H1 (cell line): Measurements from ENCODE around the gene DLX5.

Experiments used
- BRCA1 ChIP-seq: IDR thresholded peaks from 2 replicates; pipeline ENCODE4 v1.6.1; 2012; ENCODE audit warnings: low read depth, low read length, improper control_type of control experiment
- CBX5 ChIP-seq: fragments of 300-800, 300-1000 bp; sonication (generic); IDR thresholded peaks from 2 replicates; pipeline ENCODE4 v1.7.1; 2016; ENCODE audit warnings: antibody characterized with exemption, low read length, low read depth
- CBX8 ChIP-seq: fragments of 300-800, 300-1000 bp; sonication (generic); IDR thresholded peaks from 2 replicates; pipeline ENCODE4 v1.7.1; 2016; ENCODE audit warnings: low read depth, low read length, borderline replicate concordance
- CTCF ChIP-seq, 3 experiments: IDR thresholded peaks; 1 replicate in 2 of 3; 2 replicates in 1 of 3; pipeline versions ENCODE4 v1.5.1 to v1.6.1; 2011; ENCODE audit warnings: low read length in 3 of 3, mild to moderate bottlenecking in 3 of 3, inconsistent platforms in 2 of 3, low read depth in 1 of 3, moderate library complexity in 1 of 3; ENCODE audit not compliant: insufficient read depth in 1 of 3; ENCODE audit errors: control extremely low read depth in 1 of 3
- EZH2 ChIP-seq: fragments of 200-600 bp; sonication (generic); IDR thresholded peaks from 2 replicates; pipeline ENCODE4 v1.7.1; 2012; ENCODE audit warnings: low read depth, mild to moderate bottlenecking, moderate library complexity, low read length, inconsistent platforms; ENCODE audit not compliant: severe bottlenecking
- KDM1A ChIP-seq: fragments of 200-600, 300-600 bp; sonication (generic); IDR thresholded peaks from 2 replicates; pipeline ENCODE4 v1.7.1; 2016; ENCODE audit warnings: mild to moderate bottlenecking, low read length, borderline replicate concordance
- MAX ChIP-seq: IDR thresholded peaks from 2 replicates; pipeline ENCODE4 v1.6.1; 2012; ENCODE audit warnings: inconsistent platforms
- POLR2A ChIP-seq, 2 experiments: IDR thresholded peaks; 1 replicate in 1 of 2; 2 replicates in 1 of 2; pipeline ENCODE4 v1.6.1; 2011; ENCODE audit warnings: low read depth in 2 of 2, low read length in 2 of 2, mild to moderate bottlenecking in 2 of 2; ENCODE audit errors: control extremely low read depth in 1 of 2
- POLR2AphosphoS5 ChIP-seq: IDR thresholded peaks from 2 replicates; pipeline ENCODE4 v1.6.1; 2011; ENCODE audit warnings: low read depth, low read length
- RFX5 ChIP-seq: IDR thresholded peaks from 2 replicates; pipeline ENCODE4 v1.6.1; 2011; ENCODE audit warnings: low read depth, low read length, improper control_type of control experiment, borderline replicate concordance
- TAF1 ChIP-seq: IDR thresholded peaks from 2 replicates; pipeline ENCODE4 v1.6.1; 2011; ENCODE audit warnings: mild to moderate bottlenecking, low read depth, low read length

GRCh38 chr7:97025983-97026714 lies 1.5 kb upstream of the DLX5 start:
- TF ChIP-seq POLR2A (IDR thresholded peaks at IDR 0.05; ENCODE audit: control extremely low read depth in 1 of 2, low read depth in 2 of 2, low read length in 2 of 2): no peak
- no peak for TF ChIP-seq POLR2AphosphoS5
- no peak for TF ChIP-seq MAX
- no peak for TF ChIP-seq CTCF (IDR thresholded peaks at IDR 0.05; ENCODE audit: control extremely low read depth in 1 of 3, insufficient read depth in 1 of 3, low read depth in 1 of 3, low read length in 3 of 3)
- TF ChIP-seq EZH2: peak; percentile 99
- no peak for TF ChIP-seq BRCA1
- no peak for TF ChIP-seq CBX8
- TF ChIP-seq RFX5: no peak
- no peak for TF ChIP-seq KDM1A
- no peak for TF ChIP-seq TAF1
- no peak for TF ChIP-seq CBX5
